Activated CD8-positive, alpha-beta memory T cell treated with anti-CD3 and anti-CD28 coated beads, Interleukin-2, amount 50 U/mL, for 1 hour (primary cell): ENCODE measurements around the gene FKRP.
A peak's percentile ranks its signal among the peaks of the same experiment; 100 is the strongest.
"Not testable (repeated sequence)": the region's sequence is repeated elsewhere in the genome, so short reads cannot be mapped to it uniquely, and the experiment has no call there.

Source experiments
- DNase-seq: peaks from one replicate; pipeline ENCODE4 v3.0.0-alpha.2; 2020; ENCODE audit errors: extremely low read depth

FKRP gene, protein sequence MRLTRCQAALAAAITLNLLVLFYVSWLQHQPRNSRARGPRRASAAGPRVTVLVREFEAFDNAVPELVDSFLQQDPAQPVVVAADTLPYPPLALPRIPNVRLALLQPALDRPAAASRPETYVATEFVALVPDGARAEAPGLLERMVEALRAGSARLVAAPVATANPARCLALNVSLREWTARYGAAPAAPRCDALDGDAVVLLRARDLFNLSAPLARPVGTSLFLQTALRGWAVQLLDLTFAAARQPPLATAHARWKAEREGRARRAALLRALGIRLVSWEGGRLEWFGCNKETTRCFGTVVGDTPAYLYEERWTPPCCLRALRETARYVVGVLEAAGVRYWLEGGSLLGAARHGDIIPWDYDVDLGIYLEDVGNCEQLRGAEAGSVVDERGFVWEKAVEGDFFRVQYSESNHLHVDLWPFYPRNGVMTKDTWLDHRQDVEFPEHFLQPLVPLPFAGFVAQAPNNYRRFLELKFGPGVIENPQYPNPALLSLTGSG

DNA sequence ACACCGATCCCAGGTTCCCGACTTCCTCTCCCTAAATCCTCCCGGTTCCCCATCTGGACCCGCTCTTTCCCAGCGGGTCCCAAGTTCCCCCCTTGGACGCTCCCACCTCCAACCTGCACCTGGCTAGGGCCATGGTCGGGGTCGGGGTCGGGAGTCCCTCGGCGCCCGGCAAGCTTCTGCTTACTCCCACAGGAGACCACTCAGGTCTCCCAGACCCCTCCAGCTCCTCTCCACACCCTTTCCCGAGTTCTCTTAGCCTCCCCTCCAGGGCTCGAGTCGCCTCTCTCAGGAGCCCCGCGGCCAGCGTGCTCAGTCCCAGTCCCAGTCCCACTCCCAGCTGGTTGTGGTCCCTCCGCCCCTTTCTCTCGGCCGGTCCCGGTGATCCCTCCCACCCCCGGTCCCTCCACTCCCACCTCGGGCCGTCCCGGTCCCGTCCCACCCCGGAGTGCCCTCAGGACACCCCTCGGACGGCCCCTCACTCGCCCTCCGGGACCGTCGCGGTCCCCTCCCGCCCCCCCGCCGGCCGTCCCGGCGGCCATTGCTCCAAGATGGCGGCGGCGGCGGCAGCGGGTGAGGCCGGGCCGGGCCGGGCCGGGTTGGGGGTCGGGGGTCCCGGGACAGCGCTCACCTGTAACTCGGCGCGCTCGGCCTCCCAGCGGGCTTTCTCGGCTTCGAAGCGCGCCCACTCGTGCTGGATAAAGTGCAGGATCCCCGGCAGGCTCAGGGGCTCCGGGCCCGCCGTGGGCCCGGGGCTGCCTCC, at the start of gene FKRP:
Gene FKRP (plus strand): TSS at position 537 of the 760 bp plus-strand sequence. CDS start 9,394 bp downstream, outside the sequence.
- DNase-seq: no peak

DNA sequence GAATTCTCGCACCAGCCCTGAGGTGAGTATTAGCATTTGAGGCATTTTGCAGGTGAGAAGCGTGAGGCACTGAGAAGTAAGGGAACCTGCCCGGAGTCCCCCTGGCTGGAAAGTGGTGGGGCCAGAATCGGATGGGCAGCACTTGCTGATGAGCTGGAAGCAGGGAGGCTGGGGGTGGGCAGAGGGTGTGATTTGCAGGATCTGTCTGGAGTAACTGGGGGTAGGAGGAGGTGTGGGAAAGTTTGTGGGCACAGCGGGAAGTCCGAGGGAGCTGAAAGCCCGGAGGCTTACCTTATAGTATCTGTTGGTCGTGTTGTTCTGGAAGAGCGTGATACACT, 49.0 kb upstream of the FKRP start:
- DNase-seq: no peak

DNA sequence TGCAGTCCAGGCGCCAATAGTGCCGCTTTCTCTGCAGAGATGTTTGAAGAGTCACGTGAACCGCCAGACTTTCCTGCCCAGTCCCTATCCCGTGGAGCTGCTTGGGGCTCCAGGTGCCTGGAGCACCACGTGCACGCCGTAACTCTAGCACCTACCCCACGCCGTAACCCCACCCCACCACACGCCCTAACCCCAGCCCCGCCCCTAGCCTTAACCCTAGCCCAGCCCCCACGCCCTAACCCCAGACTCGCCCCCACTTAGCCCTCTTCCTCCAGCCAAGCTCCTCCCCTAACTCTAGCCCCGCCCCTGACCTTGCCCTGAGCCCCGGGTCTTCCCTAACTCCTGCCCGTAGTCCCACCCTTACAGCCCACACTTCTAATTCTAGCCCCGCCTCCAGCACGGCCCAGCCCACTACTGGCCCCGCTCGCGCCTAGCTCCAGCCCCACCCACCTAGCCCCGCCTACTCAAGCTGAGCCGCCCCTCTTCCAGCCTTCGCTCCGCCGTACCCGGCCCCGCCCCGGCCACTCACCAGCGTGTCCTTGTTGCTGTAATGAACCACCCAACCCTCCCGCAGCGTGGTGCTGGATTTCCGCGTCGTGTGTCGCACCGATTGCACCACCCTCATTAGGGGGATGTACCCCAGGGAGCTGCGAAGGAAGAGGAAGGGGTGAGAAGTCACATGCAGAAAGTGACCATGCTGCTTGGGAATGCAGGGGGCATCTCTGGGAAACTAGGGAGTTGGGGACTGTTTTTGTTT, 48.5 kb upstream of the FKRP start:
- DNase-seq: no peak

DNA sequence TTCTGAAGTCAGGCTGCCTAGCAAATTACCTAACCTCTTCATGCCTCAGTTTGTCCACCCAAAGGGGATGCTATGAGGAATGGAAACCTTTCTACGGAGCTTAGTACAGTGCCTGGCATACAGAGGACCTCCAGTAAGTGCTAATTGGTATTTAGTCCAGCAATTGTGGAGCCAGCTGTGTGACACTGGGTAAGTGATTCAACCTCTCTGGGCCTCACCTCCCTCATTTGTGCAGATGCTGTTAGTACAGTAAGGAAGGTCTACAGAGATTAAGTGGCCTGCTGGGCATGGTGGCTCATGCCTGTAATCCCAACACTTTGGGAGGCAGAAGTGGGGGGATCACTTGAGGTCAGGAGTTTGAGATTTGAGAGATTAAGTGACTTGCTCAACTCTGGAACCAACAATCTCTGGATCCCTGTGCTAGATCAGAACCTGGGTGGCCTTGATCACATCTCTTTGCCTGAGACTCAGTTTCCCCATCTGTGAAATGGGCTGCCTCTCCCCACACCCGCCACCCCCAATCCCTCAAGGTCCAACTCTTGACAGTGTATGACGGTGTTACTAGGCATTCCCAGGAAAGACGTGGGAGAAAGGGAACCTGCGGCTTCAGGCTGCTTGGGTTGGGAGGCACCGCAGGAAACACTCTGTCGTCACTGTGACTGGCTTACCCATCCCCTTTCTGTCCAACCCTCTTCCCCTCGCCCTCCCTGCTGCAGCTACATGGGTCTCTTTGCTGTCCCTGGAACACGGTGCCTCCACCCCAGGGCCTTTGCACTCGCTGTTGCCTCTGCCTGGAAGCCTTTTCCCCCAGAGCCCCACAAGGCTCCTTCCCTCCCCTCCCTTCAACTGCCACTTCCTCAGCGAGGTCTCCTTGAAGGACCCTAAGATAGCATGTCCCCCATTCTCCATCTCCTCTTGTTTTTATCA, 47.2 kb upstream of the FKRP start:
- DNase-seq: no peak

DNA sequence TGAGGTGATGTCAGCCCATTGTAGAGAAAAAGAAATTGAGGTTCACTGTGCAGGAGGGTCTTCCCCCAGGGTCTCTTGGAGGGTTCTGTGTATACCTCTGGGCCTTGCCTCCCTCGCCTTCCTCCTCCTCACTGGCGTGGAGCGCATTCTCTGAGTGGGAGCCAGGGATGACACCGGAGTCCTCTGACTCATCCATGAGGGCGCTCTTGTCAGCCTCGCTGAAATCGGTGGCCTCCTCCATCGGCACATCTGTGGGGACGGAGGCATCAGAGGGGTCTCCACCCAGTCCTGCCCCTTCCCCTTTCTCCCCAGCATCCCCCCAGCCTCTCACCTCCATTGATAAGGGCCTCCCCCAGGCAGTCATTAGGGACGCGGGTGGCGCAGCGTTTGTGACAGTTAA, 45.2 kb upstream of the FKRP start:
- DNase-seq: no peak

DNA sequence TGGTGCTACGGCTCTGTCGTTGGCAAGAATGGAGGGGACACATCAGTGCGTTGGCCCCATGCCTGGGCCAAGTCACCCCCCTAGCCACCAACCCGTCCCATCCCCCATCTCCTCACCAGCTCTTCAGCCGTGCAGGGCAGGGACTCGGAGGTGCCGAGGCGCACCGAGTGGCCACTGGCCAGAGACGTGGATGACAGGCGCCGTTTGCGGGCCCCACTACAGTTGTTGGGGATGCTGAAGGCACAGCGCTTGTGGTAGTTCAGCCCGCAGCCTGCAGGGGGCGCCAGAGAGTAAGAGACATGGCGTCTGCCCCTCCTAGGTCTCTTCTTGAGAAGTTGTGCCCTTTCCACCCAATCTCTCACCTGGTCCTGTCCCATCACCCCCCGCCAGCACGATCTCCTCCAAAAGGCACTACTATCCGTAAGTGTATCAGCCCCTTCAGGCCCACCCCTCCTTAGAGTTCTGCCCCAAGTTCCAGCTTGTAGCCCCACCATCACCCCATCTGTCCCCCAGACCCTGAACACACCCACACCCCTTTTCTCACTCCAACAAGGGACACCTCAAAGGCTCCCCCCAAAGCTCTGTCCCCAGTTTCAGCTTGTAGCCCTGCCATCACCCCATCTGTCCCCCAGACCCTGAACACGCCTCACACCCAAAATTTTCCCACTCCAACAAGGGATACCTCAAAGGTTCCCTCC, 41.3 kb upstream of the FKRP start:
- DNase-seq: peak; percentile 58

DNA sequence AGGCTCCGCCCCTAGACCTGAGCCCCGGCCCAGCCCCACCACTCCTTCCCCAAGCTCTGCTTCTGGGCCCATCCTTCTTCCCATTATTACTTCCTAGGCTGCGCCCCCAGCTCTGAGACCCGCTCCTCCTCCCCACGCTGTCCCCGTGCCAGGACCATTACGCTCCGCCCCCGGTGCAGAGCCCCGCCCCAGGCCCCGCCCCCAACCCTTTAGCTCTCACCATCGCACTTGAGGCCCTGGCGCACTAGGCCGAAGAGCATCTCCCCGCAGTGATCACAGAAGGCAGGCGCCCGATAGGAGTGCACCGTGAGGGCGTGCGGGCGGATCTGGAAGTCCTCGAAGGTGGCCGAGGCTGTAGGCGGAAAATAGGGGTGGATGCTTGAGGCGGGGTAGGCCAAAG, 35.2 kb upstream of the FKRP start:
- no peak for DNase-seq

DNA sequence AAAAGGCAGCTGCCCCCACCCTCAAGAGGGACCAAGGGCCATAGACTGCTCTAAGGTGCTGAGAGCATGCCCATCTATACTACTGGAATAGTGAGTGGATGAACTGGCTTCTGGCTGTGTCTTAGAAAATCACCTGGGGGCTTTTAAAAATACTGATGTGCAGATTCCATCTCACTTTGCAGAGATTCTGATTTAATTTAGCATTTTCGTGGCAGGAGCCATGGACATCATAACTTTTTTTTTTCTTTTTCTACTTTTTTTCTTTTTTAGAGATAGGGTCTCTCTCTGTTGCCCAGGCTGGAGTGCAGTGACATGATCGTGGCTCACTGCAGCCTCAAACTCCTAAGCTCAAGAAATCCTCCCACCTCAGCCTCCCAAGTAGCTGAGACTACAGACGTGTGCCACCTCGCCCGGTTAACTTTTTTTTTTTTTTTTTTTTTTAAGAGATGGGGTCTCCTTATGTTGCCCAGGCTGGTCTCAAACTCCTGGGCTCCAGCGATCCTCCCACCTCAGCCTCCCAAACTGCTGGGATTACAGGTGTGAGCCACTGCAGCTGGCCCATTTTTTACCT, 33.0 kb upstream of the FKRP start:
- DNase-seq: not testable (repeated sequence)

DNA sequence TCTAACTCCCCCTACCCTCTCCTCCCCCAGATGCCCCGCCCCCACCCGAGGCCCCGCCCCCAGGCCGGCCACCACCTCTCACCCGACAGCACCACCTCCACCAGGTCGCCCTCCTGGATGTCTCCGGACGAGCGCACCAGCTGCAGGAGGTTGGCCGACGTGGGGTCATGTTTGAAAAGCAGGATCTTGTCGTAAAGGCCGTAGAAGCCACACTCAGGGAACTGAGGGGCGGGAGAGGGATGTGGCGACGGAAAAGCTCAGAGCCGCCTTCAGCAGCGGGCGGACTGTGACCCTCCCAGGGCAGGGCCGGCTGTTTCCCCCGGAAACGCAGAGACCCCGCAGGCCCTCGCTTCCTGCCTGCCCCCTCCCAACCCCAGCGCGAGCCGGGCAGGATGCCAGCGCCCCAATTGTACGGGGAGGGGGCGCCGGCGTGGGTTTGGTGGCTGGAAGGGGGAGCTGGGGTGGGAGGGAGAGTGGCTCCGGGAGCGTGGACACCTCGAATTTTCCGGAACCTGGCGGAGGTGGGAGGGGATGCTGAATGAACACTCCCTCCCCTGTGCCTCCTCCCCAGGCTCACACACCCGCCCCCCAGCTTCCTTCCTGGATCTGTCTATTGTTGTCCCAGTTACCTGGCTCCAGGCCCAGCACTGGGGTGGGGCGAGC, 31.9 kb upstream of the FKRP start:
- no peak for DNase-seq

DNA sequence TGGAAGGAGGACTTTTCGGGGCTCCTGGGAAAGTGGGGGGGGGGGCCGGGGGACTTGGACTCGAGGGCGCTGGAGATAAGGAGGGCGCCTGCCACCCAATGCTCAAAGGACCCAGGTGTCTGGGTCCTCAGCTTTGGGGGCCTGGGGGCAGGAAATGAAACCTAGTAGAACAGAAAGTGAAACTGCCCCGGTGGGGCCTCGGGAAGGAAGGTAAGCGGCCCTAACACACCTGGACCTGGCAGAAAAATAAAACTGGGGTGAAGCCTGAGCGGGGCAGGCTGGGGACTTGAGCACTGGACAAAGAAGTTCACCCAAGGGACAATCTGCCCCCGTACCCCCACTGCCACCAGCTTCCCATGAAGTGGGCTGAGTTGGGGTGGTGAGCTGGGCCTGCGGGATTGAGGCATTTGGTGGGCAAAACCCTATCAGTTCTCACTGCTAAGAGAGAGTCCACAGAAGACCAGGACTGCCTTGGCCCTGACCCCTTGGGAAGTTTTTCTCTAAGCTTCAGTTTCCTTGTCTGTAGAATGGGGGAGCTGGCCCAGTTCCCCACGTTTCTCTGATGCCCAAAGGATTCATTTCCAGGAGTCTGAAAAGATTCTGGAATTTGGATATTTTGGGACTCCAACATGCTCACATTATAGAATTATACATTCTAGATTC, 31.3 kb upstream of the FKRP start:
- no peak for DNase-seq

DNA sequence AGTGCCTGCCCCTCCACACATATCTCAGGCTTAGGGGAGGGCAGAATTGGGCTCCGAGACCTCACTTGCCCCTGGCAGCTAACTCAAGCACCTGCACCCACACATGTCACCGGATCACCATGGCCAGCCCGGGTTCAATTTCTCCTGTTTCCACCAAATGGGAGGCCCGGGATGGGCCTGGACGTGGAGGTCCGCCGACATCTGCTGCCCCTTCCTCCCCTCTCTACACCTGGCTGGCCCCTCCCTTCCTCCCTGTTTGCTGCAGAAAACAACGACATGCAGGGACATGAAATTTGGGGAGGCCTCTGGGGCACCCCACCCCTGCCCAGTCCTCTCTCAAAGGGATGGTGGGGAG, 30.3 kb upstream of the FKRP start:
- no peak for DNase-seq

DNA sequence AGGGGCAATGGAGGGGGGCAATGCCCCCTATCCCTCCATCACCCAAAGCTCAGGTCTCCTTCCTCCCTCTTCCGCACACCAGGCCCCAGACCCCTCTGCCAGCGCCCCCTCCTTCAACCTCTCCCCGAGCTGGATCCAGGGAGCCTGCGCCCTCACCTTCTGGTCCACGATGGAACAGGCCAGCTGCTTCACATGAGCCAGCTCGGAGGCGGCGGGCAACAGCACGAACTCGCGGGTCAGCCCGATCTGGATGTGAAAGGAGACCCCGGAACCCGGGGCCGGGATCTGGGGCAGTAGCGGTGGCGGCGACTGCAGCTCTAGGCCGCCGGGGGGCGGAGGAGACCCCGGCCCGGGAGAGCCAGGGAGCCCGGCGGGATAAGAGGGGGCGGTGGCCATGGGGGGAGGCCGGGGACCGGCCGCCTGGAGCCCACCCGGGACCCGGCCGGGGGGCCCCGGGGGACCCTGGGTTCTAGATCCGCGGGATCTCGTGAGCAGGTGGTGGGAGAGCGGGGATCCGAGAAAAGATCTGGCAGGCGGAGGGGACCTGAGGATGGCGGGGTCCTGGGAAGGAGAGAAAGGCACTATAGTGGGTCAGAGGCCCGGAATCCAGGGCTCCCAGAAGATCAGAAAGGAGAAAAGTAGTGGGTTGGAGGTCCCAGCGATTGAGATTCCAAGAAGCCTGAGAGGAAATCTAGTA, 29.7 kb upstream of the FKRP start:
- DNase-seq: no peak

DNA sequence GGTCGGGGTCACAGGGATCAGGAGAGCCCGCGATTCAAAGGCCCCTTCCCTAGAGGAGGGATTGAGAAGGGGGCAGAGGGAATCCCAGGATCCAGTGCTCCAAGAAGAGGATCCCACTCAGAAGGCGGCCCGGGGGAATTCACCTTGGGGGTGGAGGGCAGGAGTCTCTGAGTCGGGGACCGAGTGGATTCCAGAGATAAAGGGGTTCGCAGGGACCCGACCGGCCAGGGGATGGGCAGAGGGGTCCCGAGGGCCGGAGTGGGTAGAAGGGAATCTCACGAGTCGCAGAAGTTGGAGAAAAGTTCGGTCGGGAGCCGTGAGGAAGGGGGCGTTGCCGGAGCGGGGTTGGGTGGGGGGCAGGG, 29.2 kb upstream of the FKRP start:
- no peak for DNase-seq

DNA sequence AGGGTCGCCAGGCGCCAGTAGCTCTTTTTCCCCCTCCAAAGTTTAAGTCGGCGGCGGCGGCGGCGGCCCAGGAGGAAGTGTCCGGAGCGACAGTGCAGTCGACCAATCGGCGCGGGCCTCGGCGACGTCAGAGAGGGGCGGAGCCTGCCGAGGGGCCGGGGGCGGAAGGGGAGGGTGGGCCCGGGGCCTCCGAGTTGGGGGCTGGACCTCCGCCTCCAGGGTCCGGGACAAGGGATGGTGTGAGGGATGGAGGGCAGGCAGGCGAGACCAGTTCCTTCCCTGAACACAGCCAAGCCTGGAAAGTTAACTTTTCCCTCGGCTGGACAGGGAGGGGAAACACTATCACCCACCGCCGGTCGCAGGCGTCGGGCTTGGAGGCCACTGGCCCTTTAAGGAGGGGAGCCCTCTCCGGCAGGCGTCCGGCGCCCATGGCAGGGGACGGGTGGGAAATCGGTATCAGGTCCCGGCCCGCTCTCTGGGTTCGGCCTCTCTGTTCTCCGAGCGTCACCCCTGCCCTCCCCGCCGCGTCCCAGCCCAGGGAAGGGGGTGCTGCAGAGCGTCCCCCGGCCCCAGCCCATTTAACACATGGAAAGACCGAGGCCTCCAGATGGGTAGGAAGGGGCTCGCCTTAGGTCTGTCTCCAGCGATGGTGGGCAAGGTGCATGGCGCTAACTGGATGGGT, 28.7 kb upstream of the FKRP start, which contains the start of gene PRKD2:
Gene PRKD2 (minus strand): TSS at position 81 of the 682 bp plus-strand sequence. CDS start 744 bp downstream, outside the sequence.
- peak; percentile 60 for DNase-seq

DNA sequence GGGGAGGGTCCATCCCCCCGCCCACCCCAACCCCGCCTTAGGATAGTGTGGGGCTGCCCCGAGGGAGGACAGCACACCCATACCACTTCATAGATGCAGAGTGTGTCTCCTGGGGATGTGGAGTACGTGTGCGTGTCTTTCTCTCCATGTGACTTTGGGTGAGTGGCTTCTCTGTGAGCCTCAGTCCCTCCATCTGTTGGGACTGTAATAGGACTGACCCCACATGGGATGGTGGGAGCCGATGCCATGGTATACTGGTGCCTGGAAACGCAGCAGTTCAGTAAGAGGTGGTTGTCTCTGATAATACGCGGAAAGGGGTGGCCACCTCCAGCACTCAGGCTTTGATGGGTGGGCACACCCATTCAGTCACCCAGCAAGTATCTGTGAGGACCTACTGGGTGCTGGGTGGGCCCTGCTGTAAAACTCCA, 28.1 kb upstream of the FKRP start:
- DNase-seq: no peak

DNA sequence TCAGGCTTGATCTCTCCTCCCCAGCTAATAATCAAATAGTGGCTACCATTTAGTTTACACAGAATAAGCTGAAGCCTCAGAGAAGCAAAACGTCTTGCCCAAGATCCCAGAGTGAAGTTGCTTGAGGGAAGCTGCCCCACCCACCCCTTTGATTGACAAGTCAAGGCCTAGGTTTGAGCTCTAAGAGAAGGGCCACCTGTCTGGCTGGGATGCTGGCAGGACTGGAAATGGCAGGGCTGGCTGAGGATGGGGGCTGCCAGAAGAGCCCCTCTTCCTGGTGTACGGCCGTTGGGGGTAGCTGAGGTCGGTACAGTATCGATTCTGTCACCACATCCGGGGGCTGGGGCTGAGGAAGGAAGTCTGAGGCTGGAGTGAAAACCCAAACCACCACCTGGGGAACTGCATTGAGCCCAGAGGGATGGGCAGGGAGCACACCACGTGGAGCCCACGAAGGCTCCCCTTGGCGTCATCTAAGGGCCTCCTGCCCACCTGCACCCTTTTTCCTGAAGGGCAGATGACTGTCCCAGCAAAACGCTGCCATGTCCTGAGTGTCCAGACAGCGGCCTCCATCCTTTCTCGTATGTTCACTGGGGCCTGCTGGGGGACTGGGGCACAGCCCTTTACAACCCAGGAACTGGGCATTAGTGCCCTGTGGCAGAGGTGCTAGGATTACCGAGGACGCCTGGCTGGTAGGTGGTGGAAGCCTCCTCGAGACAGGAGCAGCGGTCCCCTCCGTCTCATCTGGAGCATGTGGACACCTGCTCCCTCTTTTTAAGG, 27.5 kb upstream of the FKRP start:
- no peak for DNase-seq

DNA sequence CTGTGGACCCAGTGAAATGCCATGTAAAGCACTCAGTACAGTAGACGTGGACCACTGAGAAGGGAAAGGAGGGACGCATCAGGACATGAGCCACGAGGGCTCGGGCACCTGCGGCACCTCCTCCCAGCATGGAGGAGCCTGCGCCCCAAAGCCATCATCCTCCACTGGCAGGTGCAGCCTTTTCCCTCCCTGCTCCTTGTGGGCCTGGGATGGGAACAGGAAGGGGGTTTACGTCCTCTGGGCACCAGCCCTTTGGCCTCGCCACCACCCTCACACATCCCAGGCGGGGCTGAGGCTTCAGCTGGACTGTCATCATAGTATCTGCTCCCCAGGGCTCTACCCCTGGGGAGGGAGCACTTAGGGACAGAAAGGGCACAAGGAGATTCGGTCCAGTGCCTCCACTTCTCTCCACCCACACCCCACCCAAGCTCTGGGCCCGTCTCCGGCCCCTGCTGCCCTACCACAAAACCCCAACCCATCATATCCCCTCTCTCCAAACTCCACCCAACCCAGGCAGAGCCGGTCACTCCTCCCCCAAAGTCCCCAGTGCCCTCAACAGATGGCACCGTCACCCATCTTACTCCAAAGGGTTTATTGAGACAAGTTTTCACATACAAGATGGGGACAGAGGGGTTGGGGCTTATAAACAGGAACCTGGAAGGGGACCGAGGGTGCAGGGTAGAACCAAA, 26.8 kb upstream of the FKRP start:
- no peak for DNase-seq
